Progenitor cell of endocrine pancreas (in vitro differentiated cells): ENCODE data around the gene SRP72. TPM values are rescaled to one million over a fixed set of nuclear protein-coding genes. Genes with fewer than 3 reads are reported as not detected.

Source experiments
- DNase-seq: peaks from one replicate; pipeline ENCODE4 v3.0.0; 2021; ENCODE audit warnings: low spot score; ENCODE audit not compliant: unreplicated experiment
- H3K27ac Mint-ChIP-seq: 2 replicates; pipeline ENCODE4 v1.8.0; 2021; ENCODE audit warnings: mild to moderate bottlenecking, moderate library complexity, mixed read lengths
- H3K27me3 Mint-ChIP-seq: 2 replicates; pipeline ENCODE4 v1.8.0; 2021; ENCODE audit warnings: mixed read lengths
- H3K36me3 Mint-ChIP-seq: 2 replicates; pipeline ENCODE4 v1.8.0; 2022; ENCODE audit warnings: mixed read lengths; ENCODE audit not compliant: insufficient read depth
- H3K4me1 Mint-ChIP-seq: 2 replicates; pipeline ENCODE4 v1.8.0; 2021; ENCODE audit warnings: low read depth, mixed read lengths
- H3K4me3 Mint-ChIP-seq: 2 replicates; pipeline ENCODE4 v1.8.0; 2021; ENCODE audit warnings: low read depth, mild to moderate bottlenecking, moderate library complexity, mixed read lengths
- H3K9me3 Mint-ChIP-seq: 2 replicates; pipeline ENCODE4 v1.8.0; 2021; ENCODE audit warnings: low read depth, mixed read lengths
- CTCF ChIP-seq: fragments of 200-600 bp; sonication (generic); IDR thresholded peaks from one replicate; pipeline ENCODE4 v1.5.0; 2021; ENCODE audit warnings: antibody characterized with exemption, mild to moderate bottlenecking; ENCODE audit not compliant: unreplicated experiment
- total RNA-seq: library from RNA; stranded (reverse); gene quantifications from 2 replicates; pipeline ENCODE4 v1.2.1, GENCODE V29; 2021

Gene SRP72
- total RNA-seq, 1 donor from 2014 or later: 119 TPM

DNA sequence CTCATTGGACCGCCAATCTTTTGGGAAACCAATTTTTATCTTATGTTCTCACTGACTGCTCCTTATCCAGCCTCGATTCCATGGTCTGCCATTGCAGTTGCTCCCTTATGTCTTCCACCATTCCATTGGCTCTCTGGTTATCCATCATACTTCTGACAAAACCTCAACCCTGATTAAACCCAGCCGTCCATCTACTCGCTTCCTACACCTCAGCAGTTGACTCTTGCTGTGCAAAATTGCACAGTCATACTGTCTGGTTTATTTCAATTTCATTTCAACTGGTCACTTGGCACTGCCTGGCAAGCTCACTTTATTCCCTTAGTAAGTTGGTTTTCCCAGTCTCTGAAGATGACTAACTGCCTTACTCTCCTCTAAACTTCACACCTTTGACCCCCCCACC lies 64.4 kb downstream of the SRP72 start:
- Mint-ChIP-seq H3K36me3 (no peaks in the 10 kb centered on the region), H3K27me3 (peaks cover 24% of the 10 kb centered on the region), H3K4me1 (no peaks in the 10 kb centered on the region), H3K9me3 (no peaks in the 10 kb centered on the region), H3K27ac (no peak overlapping the region), H3K4me3 (no peak overlapping the region)
- DNase-seq: no peak
- TF ChIP-seq CTCF: no peak

DNA sequence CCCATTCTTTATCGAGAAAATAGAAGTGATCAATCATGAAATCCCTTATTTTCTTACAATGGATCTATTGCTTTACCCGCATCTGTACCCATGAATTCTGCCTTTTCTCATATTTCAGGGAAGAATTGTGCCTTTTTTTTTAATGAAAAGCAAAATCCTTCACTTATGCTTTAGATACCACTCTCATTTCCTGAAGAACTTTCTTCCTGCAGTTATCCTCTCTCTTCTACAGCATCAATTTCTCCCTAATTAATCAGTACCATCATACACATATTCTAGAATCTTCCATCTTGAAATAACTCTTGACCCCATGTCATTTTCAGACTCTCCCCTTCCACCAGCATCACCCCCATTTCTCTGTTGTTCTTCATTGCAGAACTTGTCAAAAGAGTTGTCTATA lies 64.8 kb downstream of the SRP72 start:
- no peak for TF ChIP-seq CTCF
- Mint-ChIP-seq H3K4me3 (no peak overlapping the region), H3K27me3 (peaks cover 22% of the 10 kb centered on the region), H3K27ac (no peak overlapping the region), H3K4me1 (no peaks in the 10 kb centered on the region), H3K9me3 (no peaks in the 10 kb centered on the region), H3K36me3 (no peaks in the 10 kb centered on the region)
- no peak for DNase-seq

GRCh38 chr4:56535915-56536314 lies 68.5 kb downstream of the SRP72 start:
- H3K27me3 Mint-ChIP-seq: peaks cover 2% of the 10 kb centered on the region
- no peaks in the 10 kb centered on the region for H3K9me3 Mint-ChIP-seq
- no peak overlapping the region for H3K27ac Mint-ChIP-seq
- no peak for TF ChIP-seq CTCF
- no peaks in the 10 kb centered on the region for H3K4me1 Mint-ChIP-seq
- no peaks in the 10 kb centered on the region for H3K36me3 Mint-ChIP-seq
- DNase-seq: no peak
- no peak overlapping the region for H3K4me3 Mint-ChIP-seq

- H3K4me1 Mint-ChIP-seq: no peaks in the 10 kb centered on the region
- H3K4me3 Mint-ChIP-seq: no peak overlapping the region
- H3K27me3 Mint-ChIP-seq: peaks cover 8% of the 10 kb centered on the region
- no peaks in the 10 kb centered on the region for H3K36me3 Mint-ChIP-seq
- no peak for TF ChIP-seq CTCF
- H3K9me3 Mint-ChIP-seq: no peaks in the 10 kb centered on the region
- DNase-seq: no peak
- no peak overlapping the region for H3K27ac Mint-ChIP-seq
Observed at GRCh38 chr4:56537147-56537546, 69.7 kb downstream of the SRP72 start.

DNA sequence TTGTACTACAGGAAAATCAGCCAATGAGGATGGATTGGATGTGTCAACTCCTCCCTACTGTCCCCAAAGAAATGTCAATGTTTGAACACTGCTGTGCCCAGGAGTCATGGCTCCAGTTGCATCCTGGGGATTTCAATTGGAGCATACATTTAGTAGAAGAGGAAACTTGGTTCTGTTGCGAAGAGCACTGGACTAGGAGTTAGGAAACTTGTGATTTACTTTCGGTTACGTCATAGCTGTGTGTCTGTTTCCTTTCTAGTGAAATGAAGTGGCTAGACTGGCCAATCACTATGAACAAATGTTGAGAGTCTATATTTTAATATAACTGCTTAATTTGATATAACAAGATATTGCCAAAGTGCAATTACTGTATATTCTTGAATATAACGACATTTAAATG lies 73.4 kb downstream of the SRP72 start:
- H3K27ac Mint-ChIP-seq: no peak overlapping the region
- peaks cover 14% of the 10 kb centered on the region for H3K27me3 Mint-ChIP-seq
- no peak for TF ChIP-seq CTCF
- no peaks in the 10 kb centered on the region for H3K36me3 Mint-ChIP-seq
- H3K4me3 Mint-ChIP-seq: no peak overlapping the region
- H3K4me1 Mint-ChIP-seq: no peaks in the 10 kb centered on the region
- no peaks in the 10 kb centered on the region for H3K9me3 Mint-ChIP-seq
- no peak for DNase-seq
